COLO668 (cell line): ENCODE measurements around the gene FBXO11.
"Not testable (repeated sequence)": the region's sequence is repeated elsewhere in the genome, so short reads cannot be mapped to it uniquely, and the experiment has no call there.

Experiments
- DNase-seq: peaks from one replicate; lab custom pipeline; 2025; ENCODE audit not compliant: unreplicated experiment; lab: John Stamatoyannopoulos, UW

FBXO11 gene

GRCh38 chr2:47906157-47907038, at the start of gene FBXO11:
TSS of gene FBXO11 (minus strand) at chr2:47906498. CDS start at chr2:47905720, 778 bp downstream.
- peak; percentile 91 for DNase-seq

- DNase-seq, result no peak
Measured at GRCh38 chr2:47950340-47951301, 44.3 kb upstream of the FBXO11 start.

GRCh38 chr2:47946593-47946992, 40.3 kb upstream of the FBXO11 start:
- DNase-seq, result no peak

DNA sequence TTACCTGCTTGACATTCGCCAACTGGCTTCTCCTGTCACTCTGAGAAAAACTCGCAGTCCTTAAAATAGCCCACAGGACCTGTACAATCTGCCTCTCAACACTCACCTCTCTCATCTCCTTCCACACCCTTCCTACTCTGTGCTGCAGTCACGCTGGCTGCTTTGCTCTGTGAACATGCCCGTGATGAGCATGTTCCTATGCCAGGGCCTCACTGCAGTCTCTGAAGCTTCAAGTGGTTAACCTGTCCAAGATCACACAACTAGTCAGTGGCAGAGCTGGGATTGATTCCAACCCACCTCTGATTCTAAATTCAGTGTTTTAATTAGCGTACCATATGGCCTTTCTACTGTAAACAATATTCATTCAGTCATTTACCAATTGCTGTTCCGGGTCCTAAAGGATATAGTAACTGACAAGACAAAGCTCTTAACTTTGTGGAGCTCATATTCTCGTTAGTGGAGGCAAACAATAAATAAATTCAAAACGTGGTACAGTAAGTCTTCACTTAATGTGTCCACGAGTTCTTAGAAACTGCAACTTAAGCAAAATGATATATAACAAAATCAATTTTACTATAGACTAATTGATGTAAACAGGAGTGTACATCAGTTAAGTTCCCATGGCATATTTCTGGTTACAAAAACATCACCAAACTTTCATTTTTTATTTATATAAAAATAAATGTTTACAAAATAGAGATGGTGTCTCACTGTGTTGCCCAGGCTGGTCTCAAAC, 38.9 kb upstream of the FBXO11 start:
- no peak for DNase-seq

- no peak for DNase-seq
Measured at GRCh38 chr2:47941936-47942335, 35.6 kb upstream of the FBXO11 start.

DNA sequence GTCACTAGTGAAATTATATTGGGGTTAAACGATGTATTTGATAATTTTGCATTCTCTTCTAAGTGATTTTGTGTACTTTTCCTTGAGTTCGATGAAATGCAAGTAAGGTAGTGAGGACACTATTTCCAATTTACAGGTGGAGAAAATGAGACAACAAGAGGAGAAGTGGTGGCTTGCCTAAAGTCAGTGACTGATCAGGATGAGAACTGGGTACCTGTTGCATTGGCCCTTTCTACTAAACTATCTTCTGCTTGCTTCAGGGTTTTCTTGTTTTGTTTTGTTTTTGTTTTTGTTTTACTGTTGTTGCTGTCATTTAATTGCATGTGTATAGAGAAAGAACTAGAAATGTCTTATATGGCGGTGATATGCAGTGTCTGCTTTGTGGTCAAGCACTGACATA, 31.4 kb upstream of the FBXO11 start:
- DNase-seq, result no peak

- no peak for DNase-seq
Measured at GRCh38 chr2:47935071-47935470, 28.8 kb upstream of the FBXO11 start.

- no peak for DNase-seq
Measured at GRCh38 chr2:47918043-47918442, 11.7 kb upstream of the FBXO11 start.

GRCh38 chr2:47917276-47917961, 11.1 kb upstream of the FBXO11 start:
- no peak for DNase-seq

- no peak for DNase-seq
Measured at GRCh38 chr2:47916412-47916811, 10.1 kb upstream of the FBXO11 start.

DNA sequence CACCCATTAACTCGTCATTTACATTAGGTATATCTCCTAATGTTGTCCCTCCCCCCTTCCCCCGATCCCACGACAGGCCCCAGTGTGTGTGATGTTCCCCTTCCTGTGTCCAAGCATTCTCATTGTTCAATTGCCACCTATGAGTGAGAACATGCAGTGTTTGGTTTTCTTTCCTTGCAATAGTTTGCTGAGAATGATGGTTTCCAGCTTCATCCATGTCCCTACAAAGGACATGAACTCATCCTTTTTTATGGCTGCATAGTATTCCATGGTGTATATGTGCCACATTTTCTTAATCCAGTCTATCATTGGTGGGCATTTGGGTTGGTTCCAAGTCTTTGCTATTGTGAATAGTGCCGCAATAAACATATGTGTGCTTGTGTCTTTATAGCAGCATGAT, 4.4 kb upstream of the FBXO11 start:
- DNase-seq, result not testable (repeated sequence)

- no peak for DNase-seq
Measured at GRCh38 chr2:47908682-47909081, 2.4 kb upstream of the FBXO11 start.

DNA sequence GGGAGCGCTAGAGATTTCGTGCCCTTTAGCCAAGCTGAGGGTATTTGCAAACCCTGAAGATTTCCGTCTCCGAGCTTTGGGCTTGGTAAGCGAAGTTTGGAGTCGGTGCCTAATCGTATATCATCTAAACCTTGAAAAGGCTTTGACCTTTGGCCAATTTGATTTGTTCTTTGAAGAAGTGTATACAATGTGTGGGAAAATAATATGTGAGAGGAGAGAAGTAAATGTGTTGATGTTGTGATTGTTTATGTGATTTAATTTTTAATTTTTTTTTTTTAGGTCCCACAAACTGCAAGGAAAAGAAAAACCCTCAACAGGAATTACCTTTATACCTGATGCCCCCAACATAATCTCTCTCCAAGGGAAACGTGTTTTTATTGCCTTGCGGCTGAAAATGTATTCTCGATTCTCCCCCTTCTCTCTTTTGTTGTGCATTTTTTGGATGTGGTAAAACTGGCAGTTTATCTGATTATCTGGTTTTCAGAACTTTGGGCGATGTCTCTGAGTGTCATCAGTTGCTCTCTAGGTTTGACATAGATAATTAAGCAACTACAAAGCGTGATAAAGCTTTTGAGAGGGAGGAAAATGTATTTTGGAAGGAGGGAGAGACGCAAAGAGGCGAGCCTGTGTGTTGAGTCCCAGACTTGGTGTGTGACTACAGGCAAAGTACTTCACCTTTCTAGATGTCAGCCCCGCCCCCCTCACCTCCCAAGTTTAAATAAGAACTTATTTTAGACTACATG, 912 bp upstream of the FBXO11 start:
- no peak for DNase-seq

GRCh38 chr2:47905386-47906156, 727 bp downstream of the FBXO11 start:
- DNase-seq, result peak; percentile 83

DNA sequence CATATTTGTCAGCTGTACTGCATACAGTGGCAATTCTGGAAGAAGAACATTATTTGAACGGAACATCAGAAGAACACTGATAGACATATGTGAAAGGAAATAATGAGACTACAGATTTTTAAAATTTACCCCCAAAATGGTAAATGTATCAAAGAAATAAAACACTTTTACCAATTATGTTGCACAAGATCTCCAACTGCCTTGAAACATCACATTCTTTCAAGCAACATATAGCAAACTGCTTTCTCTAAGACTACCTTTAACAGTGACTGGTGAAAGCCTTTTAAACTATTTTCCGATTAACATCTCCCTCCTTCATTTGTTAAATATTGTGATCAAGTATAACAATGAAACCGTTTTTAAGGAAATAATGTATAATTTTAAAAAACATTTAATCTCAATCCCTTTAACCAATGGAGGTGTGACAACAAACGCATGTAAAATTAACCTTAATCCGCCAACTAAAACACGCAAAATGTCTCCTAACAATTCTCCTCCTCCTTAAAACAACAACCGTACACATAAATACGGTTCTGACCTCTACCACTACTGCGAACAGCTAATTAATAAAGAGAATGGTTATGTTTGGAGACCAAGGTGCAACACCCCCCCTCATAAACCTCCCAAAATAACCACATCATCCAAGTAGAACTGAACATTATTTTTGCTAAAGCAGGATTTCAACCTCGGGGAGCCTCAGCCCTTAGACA, 2.4 kb downstream of the FBXO11 start:
- no peak for DNase-seq

- not testable (repeated sequence) for DNase-seq
Measured at GRCh38 chr2:47901892-47902291, 4.4 kb downstream of the FBXO11 start.

GRCh38 chr2:47900857-47901256, 5.4 kb downstream of the FBXO11 start:
- no peak for DNase-seq
